ENCODE measurements around the gene TNPO1. TPM values are rescaled to one million over a fixed set of nuclear protein-coding genes. Genes with fewer than 3 reads are reported as not detected.

The TNPO1 gene
- total RNA-seq, 1 experiment from 2014 or later = 185 TPM

- CTCF ChIA-PET = interaction anchor here (0.6 kb wide), 1 partner anchor 76 kb away, joined by 3 read pairs; no protein-coding TSS in a partner anchor
- DNase-seq = no peak
- H3K9me2 ChIP-seq (ENCODE audit: insufficient read depth) = no peaks in the 10 kb centered on the region; the same call in 1 of the 2 replicates
- no TSS peak for BruUV-seq (replicated peaks)
- H3F3A ChIP-seq (ENCODE audit: insufficient read depth, low read depth) = no peaks in the 10 kb centered on the region
- H3K4me2 ChIP-seq = no peak overlapping the region
- H3K9me3 ChIP-seq (ENCODE audit: insufficient read depth, low read depth) = no peaks in the 10 kb centered on the region
- H4K20me1 ChIP-seq (ENCODE audit: insufficient read depth) = no peaks in the 10 kb centered on the region
- no peaks in the 10 kb centered on the region for H3K27me3 ChIP-seq (ENCODE audit: insufficient read depth, low read depth)
- no peak overlapping the region for H3K27ac ChIP-seq
- no peak overlapping the region for H2AFZ ChIP-seq
- intact Hi-C loops (cut with micrococcal nuclease; ENCODE audit: unreplicated experiment) = no loop called here
- peaks cover 35% of the 10 kb centered on the region for H3K79me2 ChIP-seq (ENCODE audit: low read depth)
- H3K4me1 ChIP-seq (replicated peaks; ENCODE audit: insufficient read depth) = no peaks in the 10 kb centered on the region
- TF ChIP-seq CTCF (conservative IDR thresholded peaks at IDR 0.05) (no peak), EZH2 (IDR thresholded peaks at IDR 0.05; ENCODE audit: low read depth) (no peak)
- POLR2A ChIA-PET (ENCODE audit: unreplicated experiment) = no interaction called here
- peaks cover 14% of the 10 kb centered on the region; the same call in 1 of the 2 replicates for H3K36me3 ChIP-seq (ENCODE audit: low read depth)
- H3K4me3 ChIP-seq = no peak overlapping the region
Measured at GRCh38 chr5:72830362-72830761, 13.9 kb downstream of the TNPO1 start.

- TF ChIP-seq CTCF (conservative IDR thresholded peaks at IDR 0.05) = no peak
- TF ChIP-seq EZH2 (IDR thresholded peaks at IDR 0.05; ENCODE audit: low read depth) = no peak
- no peak overlapping the region for H3K4me2 ChIP-seq
- no peaks in the 10 kb centered on the region; the same call in 1 of the 2 replicates for H3K9me2 ChIP-seq (ENCODE audit: insufficient read depth)
- no peaks in the 10 kb centered on the region for H3K4me1 ChIP-seq (replicated peaks; ENCODE audit: insufficient read depth)
- peaks cover 34% of the 10 kb centered on the region for H3K79me2 ChIP-seq (ENCODE audit: low read depth)
- intact Hi-C loops (cut with micrococcal nuclease; ENCODE audit: unreplicated experiment) = no loop called here
- no peaks in the 10 kb centered on the region for H4K20me1 ChIP-seq (ENCODE audit: insufficient read depth)
- ChIA-PET POLR2A (ENCODE audit: unreplicated experiment) (no interaction called here), CTCF (no interaction called here)
- BruUV-seq (replicated peaks) = no TSS peak
- no peaks in the 10 kb centered on the region for H3K9me3 ChIP-seq (ENCODE audit: insufficient read depth, low read depth)
- DNase-seq = no peak
- H3F3A ChIP-seq (ENCODE audit: insufficient read depth, low read depth) = no peaks in the 10 kb centered on the region
- H3K27me3 ChIP-seq (ENCODE audit: insufficient read depth, low read depth) = no peaks in the 10 kb centered on the region
- H3K4me3 ChIP-seq = no peak overlapping the region
- H3K36me3 ChIP-seq (ENCODE audit: low read depth) = 0 out of 2 replicates have a peak, but pooled peaks cover 3% of the 10 kb centered on the region
- H2AFZ ChIP-seq = no peak overlapping the region
- no peak overlapping the region for H3K27ac ChIP-seq
Measured at GRCh38 chr5:72831685-72832084, 15.2 kb downstream of the TNPO1 start.

GRCh38 chr5:72834924-72835323, 18.5 kb downstream of the TNPO1 start:
- ChIA-PET CTCF (no interaction called here), POLR2A (ENCODE audit: unreplicated experiment) (interaction anchor here (0.6 kb wide), 1 partner anchor 10 kb away, joined by 5 read pairs; no protein-coding TSS in a partner anchor)
- BruUV-seq (replicated peaks) = no TSS peak
- Histone ChIP-seq H3K27me3 (ENCODE audit: insufficient read depth, low read depth) (no peaks in the 10 kb centered on the region), H3K9me3 (ENCODE audit: insufficient read depth, low read depth) (no peaks in the 10 kb centered on the region), H3K79me2 (ENCODE audit: low read depth) (peaks cover 32% of the 10 kb centered on the region), H3K4me1 (replicated peaks; ENCODE audit: insufficient read depth) (no peaks in the 10 kb centered on the region), H3K4me3 (no peak overlapping the region), H3K4me2 (no peak overlapping the region), H3K36me3 (ENCODE audit: low read depth) (0 out of 2 replicates have a peak, but pooled peaks cover 3% of the 10 kb centered on the region), H3K27ac (no peak overlapping the region), H2AFZ (no peak overlapping the region), H4K20me1 (ENCODE audit: insufficient read depth) (no peaks in the 10 kb centered on the region), H3K9me2 (ENCODE audit: insufficient read depth) (no peaks in the 10 kb centered on the region; the same call in 1 of the 2 replicates), H3F3A (ENCODE audit: insufficient read depth, low read depth) (no peaks in the 10 kb centered on the region)
- no peak for TF ChIP-seq EZH2 (IDR thresholded peaks at IDR 0.05; ENCODE audit: low read depth)
- TF ChIP-seq CTCF (conservative IDR thresholded peaks at IDR 0.05) = no peak
- no peak for DNase-seq
- intact Hi-C loops (cut with micrococcal nuclease; ENCODE audit: unreplicated experiment) = no loop called here
